ENCODE data around the gene FOXO6.

Gene FOXO6

GRCh38 chr1:41360786-41361494, at the start of gene FOXO6:
Gene FOXO6, plus strand, starts transcription at chr1:41361434.
- DNase-seq: peak; percentile 99

GRCh38 chr1:41312991-41313645, 48.1 kb upstream of the FOXO6 start:
- no peak for DNase-seq

GRCh38 chr1:41313661-41314131, 47.5 kb upstream of the FOXO6 start:
- DNase-seq: peak; percentile 72

- no peak for DNase-seq
These were observed 46.7 kb upstream of the FOXO6 start for GRCh38 chr1:41314376-41315145.

GRCh38 chr1:41315146-41315822, 46.0 kb upstream of the FOXO6 start:
- DNase-seq: no peak

- no peak for DNase-seq
These were observed 45.4 kb upstream of the FOXO6 start for GRCh38 chr1:41315871-41316270.

- DNase-seq: peak; percentile 79
These were observed 43.9 kb upstream of the FOXO6 start for GRCh38 chr1:41317361-41317760.

- DNase-seq: no peak
These were observed 43.1 kb upstream of the FOXO6 start for GRCh38 chr1:41318135-41318534.

- DNase-seq: no peak
These were observed 42.0 kb upstream of the FOXO6 start for GRCh38 chr1:41319106-41319755.

- DNase-seq: no peak
These were observed 41.2 kb upstream of the FOXO6 start for GRCh38 chr1:41319807-41320711.

- no peak for DNase-seq
These were observed 40.1 kb upstream of the FOXO6 start for GRCh38 chr1:41320895-41321676.

GRCh38 chr1:41322101-41322661, 39.1 kb upstream of the FOXO6 start:
- no peak for DNase-seq

- peak; percentile 82 for DNase-seq
These were observed 38.4 kb upstream of the FOXO6 start for GRCh38 chr1:41322835-41323234.

- DNase-seq: no peak
These were observed 38.0 kb upstream of the FOXO6 start for GRCh38 chr1:41323243-41323642.

GRCh38 chr1:41325801-41326200, 35.4 kb upstream of the FOXO6 start:
- DNase-seq: no peak

GRCh38 chr1:41327383-41327999, 33.7 kb upstream of the FOXO6 start:
- DNase-seq: no peak

- no peak for DNase-seq
These were observed 33.1 kb upstream of the FOXO6 start for GRCh38 chr1:41328001-41328615.

GRCh38 chr1:41328780-41329640, 32.2 kb upstream of the FOXO6 start:
- DNase-seq: no peak

Measured in islet precursor cell (in vitro differentiated cells).